HG02981 (cell line): ENCODE data around the gene ZCWPW1.

ENCODE experiments used
- ATAC-seq: cut with Tn5 transposase; IDR thresholded peaks from one replicate; pipeline ENCODE4 v1.9.1; 2021; ENCODE audit warnings: mild to moderate bottlenecking, moderate library complexity; ENCODE audit not compliant: unreplicated experiment

Gene ZCWPW1

GRCh38 chr7:100428199-100428966 lies at the start of gene ZCWPW1:
TSS of gene ZCWPW1 (minus strand) at chr7:100428703. CDS start at chr7:100420649, 8,054 bp downstream.
- ATAC-seq: peak; percentile 47

- no peak for ATAC-seq
Measured at GRCh38 chr7:100477871-100478267, 49.4 kb upstream of the ZCWPW1 start.

GRCh38 chr7:100476903-100477870 lies 48.7 kb upstream of the ZCWPW1 start:
- no peak for ATAC-seq

- no peak for ATAC-seq
Measured at GRCh38 chr7:100476101-100476780, 47.7 kb upstream of the ZCWPW1 start.

- ATAC-seq: no peak
Measured at GRCh38 chr7:100475549-100475948, 47.0 kb upstream of the ZCWPW1 start.

- no peak for ATAC-seq
Measured at GRCh38 chr7:100472854-100473499, 44.5 kb upstream of the ZCWPW1 start.

- no peak for ATAC-seq
Measured at GRCh38 chr7:100472121-100472851, 43.8 kb upstream of the ZCWPW1 start.

- no peak for ATAC-seq
Measured at GRCh38 chr7:100471021-100471420, 42.5 kb upstream of the ZCWPW1 start.

GRCh38 chr7:100469227-100470044 lies 40.9 kb upstream of the ZCWPW1 start:
- no peak for ATAC-seq

- ATAC-seq: no peak
Measured at GRCh38 chr7:100467638-100468373, 39.3 kb upstream of the ZCWPW1 start.

- ATAC-seq: no peak
Measured at GRCh38 chr7:100466653-100467605, 38.4 kb upstream of the ZCWPW1 start.

GRCh38 chr7:100465702-100466311 lies 37.3 kb upstream of the ZCWPW1 start:
- no peak for ATAC-seq

GRCh38 chr7:100465299-100465698 lies 36.8 kb upstream of the ZCWPW1 start:
- ATAC-seq: no peak

- ATAC-seq: no peak
Measured at GRCh38 chr7:100464791-100465190, 36.3 kb upstream of the ZCWPW1 start.

- ATAC-seq: no peak
Measured at GRCh38 chr7:100464210-100464660, 35.7 kb upstream of the ZCWPW1 start, which contains the start of gene SPACDR. TSS of gene SPACDR (minus strand) at chr7:100464260. CDS start at chr7:100464025, 235 bp downstream.

GRCh38 chr7:100457033-100457432 lies 28.5 kb upstream of the ZCWPW1 start:
- ATAC-seq: no peak

GRCh38 chr7:100456562-100456961 lies 28.1 kb upstream of the ZCWPW1 start:
- no peak for ATAC-seq
